ENCODE measurements around the gene ADAT1. TPM values are rescaled to one million over a fixed set of nuclear protein-coding genes. Genes with fewer than 3 reads are reported as not detected.

ADAT1 gene
- total and polyA plus RNA-seq, 2 of the 13 experiments (the other 11 are each of a cell fraction or from before 2014, with no cell fraction given) = 18.4 to 40.8 TPM

GRCh38 chr16:75622761-75623605, at the start of gene ADAT1 (continued):
- 0 out of 2 replicates have a peak, but pooled peaks have one; percentile 60 for TF ChIP-seq TSC22D2 (CRISPR knock-in tag; IDR thresholded peaks at IDR 0.05; ENCODE audit: borderline replicate concordance)
- TF ChIP-seq, protein P1, sequence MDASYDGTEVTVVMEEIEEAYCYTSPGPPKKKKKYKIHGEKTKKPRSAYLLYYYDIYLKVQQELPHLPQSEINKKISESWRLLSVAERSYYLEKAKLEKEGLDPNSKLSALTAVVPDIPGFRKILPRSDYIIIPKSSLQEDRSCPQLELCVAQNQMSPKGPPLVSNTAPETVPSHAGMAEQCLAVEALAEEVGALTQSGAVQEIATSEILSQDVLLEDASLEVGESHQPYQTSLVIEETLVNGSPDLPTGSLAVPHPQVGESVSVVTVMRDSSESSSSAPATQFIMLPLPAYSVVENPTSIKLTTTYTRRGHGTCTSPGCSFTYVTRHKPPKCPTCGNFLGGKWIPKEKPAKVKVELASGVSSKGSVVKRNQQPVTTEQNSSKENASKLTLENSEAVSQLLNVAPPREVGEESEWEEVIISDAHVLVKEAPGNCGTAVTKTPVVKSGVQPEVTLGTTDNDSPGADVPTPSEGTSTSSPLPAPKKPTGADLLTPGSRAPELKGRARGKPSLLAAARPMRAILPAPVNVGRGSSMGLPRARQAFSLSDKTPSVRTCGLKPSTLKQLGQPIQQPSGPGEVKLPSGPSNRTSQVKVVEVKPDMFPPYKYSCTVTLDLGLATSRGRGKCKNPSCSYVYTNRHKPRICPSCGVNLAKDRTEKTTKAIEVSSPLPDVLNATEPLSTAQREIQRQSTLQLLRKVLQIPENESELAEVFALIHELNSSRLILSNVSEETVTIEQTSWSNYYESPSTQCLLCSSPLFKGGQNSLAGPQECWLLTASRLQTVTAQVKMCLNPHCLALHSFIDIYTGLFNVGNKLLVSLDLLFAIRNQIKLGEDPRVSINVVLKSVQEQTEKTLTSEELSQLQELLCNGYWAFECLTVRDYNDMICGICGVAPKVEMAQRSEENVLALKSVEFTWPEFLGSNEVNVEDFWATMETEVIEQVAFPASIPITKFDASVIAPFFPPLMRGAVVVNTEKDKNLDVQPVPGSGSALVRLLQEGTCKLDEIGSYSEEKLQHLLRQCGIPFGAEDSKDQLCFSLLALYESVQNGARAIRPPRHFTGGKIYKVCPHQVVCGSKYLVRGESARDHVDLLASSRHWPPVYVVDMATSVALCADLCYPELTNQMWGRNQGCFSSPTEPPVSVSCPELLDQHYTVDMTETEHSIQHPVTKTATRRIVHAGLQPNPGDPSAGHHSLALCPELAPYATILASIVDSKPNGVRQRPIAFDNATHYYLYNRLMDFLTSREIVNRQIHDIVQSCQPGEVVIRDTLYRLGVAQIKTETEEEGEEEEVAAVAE (CRISPR knock-in tag; IDR thresholded peaks at IDR 0.05; ENCODE audit: borderline replicate concordance) = peak; percentile 81; the same call in 1 of the 2 replicates
- TF ChIP-seq BRCA1 (CRISPR knock-in tag; IDR thresholded peaks at IDR 0.05) = no peak; the same call in 1 of the 2 replicates
- TF ChIP-seq, protein P2, sequence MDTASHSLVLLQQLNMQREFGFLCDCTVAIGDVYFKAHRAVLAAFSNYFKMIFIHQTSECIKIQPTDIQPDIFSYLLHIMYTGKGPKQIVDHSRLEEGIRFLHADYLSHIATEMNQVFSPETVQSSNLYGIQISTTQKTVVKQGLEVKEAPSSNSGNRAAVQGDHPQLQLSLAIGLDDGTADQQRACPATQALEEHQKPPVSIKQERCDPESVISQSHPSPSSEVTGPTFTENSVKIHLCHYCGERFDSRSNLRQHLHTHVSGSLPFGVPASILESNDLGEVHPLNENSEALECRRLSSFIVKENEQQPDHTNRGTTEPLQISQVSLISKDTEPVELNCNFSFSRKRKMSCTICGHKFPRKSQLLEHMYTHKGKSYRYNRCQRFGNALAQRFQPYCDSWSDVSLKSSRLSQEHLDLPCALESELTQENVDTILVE (CRISPR knock-in tag; IDR thresholded peaks at IDR 0.05) = peak; percentile 82; the same call in 1 of the 2 replicates
- TF ChIP-seq KLF12 (CRISPR knock-in tag; IDR thresholded peaks at IDR 0.05; ENCODE audit: borderline replicate concordance) = peak; percentile 25; the same call in 1 of the 2 replicates
- TF ChIP-seq GATAD1 (CRISPR knock-in tag; IDR thresholded peaks at IDR 0.05) = peak; percentile 92
- TF ChIP-seq ZNF24 (IDR thresholded peaks at IDR 0.05) = no peak
- TF ChIP-seq ZNF777 (CRISPR knock-in tag; IDR thresholded peaks at IDR 0.05) = peak; percentile 55
- no peak; the same call in 1 of the 2 replicates for TF ChIP-seq ZZZ3 (CRISPR knock-in tag; IDR thresholded peaks at IDR 0.05; ENCODE audit: borderline replicate concordance)
- peak; percentile 95 for TF ChIP-seq SALL2 (CRISPR knock-in tag; IDR thresholded peaks at IDR 0.05)
- TF ChIP-seq MZF1 (CRISPR knock-in tag; IDR thresholded peaks at IDR 0.05; ENCODE audit: borderline replicate concordance) = no peak
- TF ChIP-seq, protein P3, sequence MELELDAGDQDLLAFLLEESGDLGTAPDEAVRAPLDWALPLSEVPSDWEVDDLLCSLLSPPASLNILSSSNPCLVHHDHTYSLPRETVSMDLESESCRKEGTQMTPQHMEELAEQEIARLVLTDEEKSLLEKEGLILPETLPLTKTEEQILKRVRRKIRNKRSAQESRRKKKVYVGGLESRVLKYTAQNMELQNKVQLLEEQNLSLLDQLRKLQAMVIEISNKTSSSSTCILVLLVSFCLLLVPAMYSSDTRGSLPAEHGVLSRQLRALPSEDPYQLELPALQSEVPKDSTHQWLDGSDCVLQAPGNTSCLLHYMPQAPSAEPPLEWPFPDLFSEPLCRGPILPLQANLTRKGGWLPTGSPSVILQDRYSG (CRISPR knock-in tag; IDR thresholded peaks at IDR 0.05) = no peak
- TF ChIP-seq MTF2 (CRISPR knock-in tag; IDR thresholded peaks at IDR 0.05; ENCODE audit: borderline replicate concordance) = no peak
- TF ChIP-seq PREB (CRISPR knock-in tag; IDR thresholded peaks at IDR 0.05) = no peak
- TF ChIP-seq TAF15 (IDR thresholded peaks at IDR 0.05; ENCODE audit: low read depth, low read length, poor library complexity, severe bottlenecking) = peak; percentile 61
